Lower leg skin (tissue), 4 donors: Measurements from ENCODE around the gene POLL. TPM values are rescaled to one million over a fixed set of nuclear protein-coding genes. Genes with fewer than 3 reads are reported as not detected.

Experiments
- DNase-seq, 2 donors: peaks; one replicate each; pipeline ENCODE4 v3.0.0-alpha.2; 2019; ENCODE audit warnings: low spot score in 2 of 2
- H3K4me3 ChIP-seq: fragments of 200-600 bp; sonication (generic); 2 replicates; pipeline ENCODE4 v1.5.1; 2017; ENCODE audit warnings: mild to moderate bottlenecking, low read depth; ENCODE audit not compliant: poor library complexity, severe bottlenecking
- POLR2A ChIP-seq, 2 donors: fragments of 450-650 bp; IDR thresholded peaks; one replicate each; pipeline ENCODE4 v1.6.1; 2016 to 2017; ENCODE audit warnings: antibody characterized with exemption in 2 of 2, mild to moderate bottlenecking in 1 of 2, moderate library complexity in 1 of 2
- WGBS, 2 donors: methylation state at CpG; one replicate each; pipeline ENCODE4 v1.1.5; 2018; 5-methylcytosine and 5-hydroxymethylcytosine counted together
- intact Hi-C: fragments of 100-400 bp; cut with DNase I; formaldehyde crosslinking; loops from one replicate; pipeline ENCODE4 v1.15.0; 2023; ENCODE audit warnings: low total_unique reads
- total RNA-seq, 4 donors: library from RNA; depleted of rRNA; stranded (reverse); fragments of >200 nt; gene quantifications; one replicate each; pipeline ENCODE4 v1.1.0, GENCODE V29; 2016
- TF ChIP-seq, protein P1 (sequence below), 3 donors: fragments of 450-650 bp; IDR thresholded peaks; one replicate each; pipeline ENCODE4 v1.5.1; 2016; ENCODE audit warnings: antibody characterized with exemption in 3 of 3, mild to moderate bottlenecking in 3 of 3, moderate library complexity in 2 of 3

POLL gene
- total RNA-seq, 4 donors from 2014 or later, result 13.6 to 19.9 (median 17.1) TPM

DNA sequence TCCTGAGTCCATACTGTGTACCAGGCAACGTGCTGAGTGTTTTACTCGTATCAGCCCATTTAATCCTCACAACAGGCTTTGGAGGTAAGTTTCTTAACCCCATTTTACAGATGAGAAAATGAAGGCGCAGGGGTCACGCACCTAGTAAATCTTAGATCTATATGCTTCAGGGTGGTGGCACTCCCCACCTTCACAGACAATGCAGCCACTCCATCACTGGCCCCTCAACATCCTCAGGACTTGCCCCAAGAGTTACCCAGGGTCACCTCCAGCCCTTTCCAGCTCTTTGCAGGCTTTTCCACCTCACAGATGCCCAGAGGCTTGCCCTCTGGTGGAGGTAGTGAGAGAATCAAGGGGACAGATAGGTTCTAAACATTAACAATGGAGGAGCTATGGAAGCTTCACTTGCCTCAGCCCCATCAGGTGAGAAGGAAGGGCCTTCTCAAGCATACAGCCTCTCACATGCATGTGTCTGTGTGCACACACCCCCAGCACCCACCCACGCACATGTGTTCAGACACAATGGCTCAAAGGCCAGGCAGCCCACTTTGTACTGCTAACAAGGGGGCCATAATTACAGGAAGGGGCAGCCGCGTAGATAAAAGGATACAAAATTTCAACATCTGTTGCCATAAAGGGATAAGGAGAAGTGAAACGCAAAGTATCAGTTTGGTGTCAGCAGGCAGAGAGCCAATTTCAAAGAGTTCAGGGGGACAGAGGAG is 29.2 kb upstream of the POLL start:
- no peak for TF ChIP-seq POLR2A (IDR thresholded peaks at IDR 0.05)
- TF ChIP-seq, protein P1, sequence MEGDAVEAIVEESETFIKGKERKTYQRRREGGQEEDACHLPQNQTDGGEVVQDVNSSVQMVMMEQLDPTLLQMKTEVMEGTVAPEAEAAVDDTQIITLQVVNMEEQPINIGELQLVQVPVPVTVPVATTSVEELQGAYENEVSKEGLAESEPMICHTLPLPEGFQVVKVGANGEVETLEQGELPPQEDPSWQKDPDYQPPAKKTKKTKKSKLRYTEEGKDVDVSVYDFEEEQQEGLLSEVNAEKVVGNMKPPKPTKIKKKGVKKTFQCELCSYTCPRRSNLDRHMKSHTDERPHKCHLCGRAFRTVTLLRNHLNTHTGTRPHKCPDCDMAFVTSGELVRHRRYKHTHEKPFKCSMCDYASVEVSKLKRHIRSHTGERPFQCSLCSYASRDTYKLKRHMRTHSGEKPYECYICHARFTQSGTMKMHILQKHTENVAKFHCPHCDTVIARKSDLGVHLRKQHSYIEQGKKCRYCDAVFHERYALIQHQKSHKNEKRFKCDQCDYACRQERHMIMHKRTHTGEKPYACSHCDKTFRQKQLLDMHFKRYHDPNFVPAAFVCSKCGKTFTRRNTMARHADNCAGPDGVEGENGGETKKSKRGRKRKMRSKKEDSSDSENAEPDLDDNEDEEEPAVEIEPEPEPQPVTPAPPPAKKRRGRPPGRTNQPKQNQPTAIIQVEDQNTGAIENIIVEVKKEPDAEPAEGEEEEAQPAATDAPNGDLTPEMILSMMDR (IDR thresholded peaks at IDR 0.05), result no peak
- no peak for DNase-seq
- WGBS, 2 donors, result 83 to 84% methylated on average over 8 of the region's 8 CpGs
- H3K4me3 ChIP-seq, result no peak overlapping the region
- intact Hi-C loops, result no loop called here

DNA sequence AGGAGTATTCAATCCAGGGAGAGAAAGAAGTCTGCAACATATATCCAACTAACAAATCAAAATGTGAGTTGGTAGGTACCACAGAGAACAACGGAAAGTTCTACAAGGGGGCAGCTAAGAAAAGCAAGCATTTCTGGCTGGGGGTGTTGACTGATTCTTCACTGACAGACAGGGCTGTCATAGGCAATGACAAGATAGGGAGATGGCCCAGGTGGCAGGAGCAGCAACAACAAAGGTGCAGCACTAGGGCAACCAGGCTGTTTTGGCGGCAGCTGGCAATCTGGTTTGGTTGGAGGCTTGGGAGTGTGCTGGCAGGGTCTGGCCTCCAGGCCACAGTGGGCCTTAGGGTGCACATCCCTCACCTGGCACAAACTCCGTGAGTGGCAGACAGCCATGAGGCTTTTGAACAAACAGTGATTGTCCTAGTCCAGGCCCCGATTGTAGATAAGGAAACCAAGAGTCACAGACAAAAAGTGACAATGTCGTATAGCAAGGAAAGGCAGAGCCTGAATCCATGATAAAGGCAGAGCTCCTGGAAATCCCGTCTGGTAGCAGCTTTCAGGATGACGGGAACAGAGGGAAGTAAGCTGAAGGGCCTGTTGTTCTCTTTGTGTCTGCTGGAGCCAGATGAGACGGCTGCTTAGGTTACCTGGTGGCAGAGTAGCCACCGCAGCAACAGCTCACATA is 28.5 kb upstream of the POLL start:
- WGBS, 2 donors, result 78 to 80% methylated on average over 9 of the region's 9 CpGs
- no peak for DNase-seq
- intact Hi-C loops, result no loop called here
- TF ChIP-seq, protein P1 (IDR thresholded peaks at IDR 0.05), result no peak
- TF ChIP-seq POLR2A (IDR thresholded peaks at IDR 0.05), result no peak
- no peak overlapping the region for H3K4me3 ChIP-seq

DNA sequence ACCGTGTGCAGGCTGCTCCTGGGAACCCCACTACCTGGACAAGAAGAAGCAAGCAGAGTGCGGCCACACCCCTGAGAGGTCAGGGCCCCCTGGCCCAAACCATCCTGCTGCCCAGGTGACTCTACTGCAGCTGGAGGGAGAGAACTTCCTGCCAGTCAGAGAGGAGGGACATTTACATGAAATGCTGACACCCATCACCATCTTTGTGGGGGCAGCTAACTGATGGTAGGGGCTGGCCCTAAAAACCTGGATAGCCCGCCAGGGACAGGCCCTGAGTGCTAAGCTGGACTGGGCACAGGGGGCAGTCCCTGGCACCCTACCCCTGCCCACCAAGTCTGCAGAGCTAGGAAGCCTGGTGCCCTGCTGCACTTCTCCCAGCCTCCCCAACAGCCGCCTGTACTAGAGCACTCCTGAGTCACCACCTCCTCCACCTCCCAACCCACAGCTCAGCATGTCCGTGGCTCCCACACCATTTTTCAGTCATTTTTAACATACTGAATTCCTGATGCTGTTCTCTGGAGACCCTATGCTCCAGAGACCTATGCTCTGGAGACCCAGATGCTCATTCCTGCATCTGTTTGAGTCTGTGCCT is 27.6 kb upstream of the POLL start:
- no peak for TF ChIP-seq POLR2A (IDR thresholded peaks at IDR 0.05)
- TF ChIP-seq, protein P1 (IDR thresholded peaks at IDR 0.05), result no peak
- no peak overlapping the region for H3K4me3 ChIP-seq
- intact Hi-C loops, result no loop called here
- 93 to 95% methylated on average over 5 of the region's 5 CpGs for WGBS, 2 donors
- no peak for DNase-seq

GRCh38 chr10:101614663-101615524 is 26.8 kb upstream of the POLL start:
- intact Hi-C loops, result no loop called here
- no peak overlapping the region for H3K4me3 ChIP-seq
- 81 to 86% methylated on average over 13 of the region's 13 CpGs for WGBS, 2 donors
- DNase-seq, result no peak
- TF ChIP-seq, protein P1 (IDR thresholded peaks at IDR 0.05), result no peak
- no peak for TF ChIP-seq POLR2A (IDR thresholded peaks at IDR 0.05)

DNA sequence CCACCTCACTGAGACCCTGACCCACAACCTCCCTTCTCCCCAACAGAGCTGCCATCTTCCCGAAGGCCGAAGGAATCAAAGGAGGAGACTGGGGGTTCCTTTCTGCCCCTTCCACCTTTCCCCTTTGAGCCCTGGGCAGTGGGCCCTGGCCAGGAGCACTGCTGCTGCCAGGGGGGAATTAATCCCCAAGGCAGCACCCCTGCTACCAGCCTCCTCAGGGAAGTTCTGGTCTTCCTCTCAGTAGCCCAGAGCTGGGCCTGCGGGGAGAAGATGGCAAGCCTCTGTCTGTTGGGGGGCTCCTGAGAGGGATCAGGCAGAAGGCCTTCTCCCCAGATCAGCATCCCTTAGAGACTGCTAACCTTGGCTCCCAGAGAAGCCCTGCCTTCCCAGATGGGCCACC is 25.6 kb upstream of the POLL start:
- H3K4me3 ChIP-seq, result no peak overlapping the region
- intact Hi-C loops, result no loop called here
- no peak for TF ChIP-seq POLR2A (IDR thresholded peaks at IDR 0.05)
- TF ChIP-seq, protein P1 (IDR thresholded peaks at IDR 0.05), result no peak
- 96 to 100% methylated on average over 3 of the region's 3 CpGs for WGBS, 2 donors
- DNase-seq, result no peak
